ENCODE measurements around the gene AAR2. TPM values are rescaled to one million over a fixed set of nuclear protein-coding genes. Genes with fewer than 3 reads are reported as not detected.

Gene AAR2
- total RNA-seq, 1 experiment from 2014 or later: 24.9 TPM

- no peak overlapping the region for H3K9ac ChIP-seq (ENCODE audit: low read length)
- peak; percentile 87 for DNase-seq
- no peak overlapping the region for H2AFZ ChIP-seq (ENCODE audit: low read length)
- no peaks in the 10 kb centered on the region for H3K9me2 ChIP-seq (replicated peaks; ENCODE audit: insufficient read depth, low read length)
- no peak overlapping the region for H3K4me3 ChIP-seq (ENCODE audit: low read length)
- H3K36me3 ChIP-seq (ENCODE audit: insufficient read depth, low read length): no peaks in the 10 kb centered on the region
- H3K27me3 ChIP-seq (ENCODE audit: low read length): no peaks in the 10 kb centered on the region
- H3K4me2 ChIP-seq (ENCODE audit: low read depth, low read length, poor library complexity, severe bottlenecking): no peak overlapping the region
- H3K9me3 ChIP-seq (ENCODE audit: low read length): no peaks in the 10 kb centered on the region
- peaks cover 3% of the 10 kb centered on the region; the same call in 1 of the 2 replicates for H3K4me1 ChIP-seq (ENCODE audit: low read length)
- H4K20me1 ChIP-seq (ENCODE audit: insufficient read depth, low read depth, low read length): no peaks in the 10 kb centered on the region
- H3K79me2 ChIP-seq (ENCODE audit: low read length): no peaks in the 10 kb centered on the region
- H3K27ac ChIP-seq (ENCODE audit: low read length): no peak overlapping the region
Observed at GRCh38 chr20:36202891-36203338, 33.4 kb upstream of the AAR2 start.

GRCh38 chr20:36203861-36204260 lies 32.4 kb upstream of the AAR2 start:
- Histone ChIP-seq H3K9me2 (replicated peaks; ENCODE audit: insufficient read depth, low read length) (no peaks in the 10 kb centered on the region), H3K4me1 (ENCODE audit: low read length) (peaks cover 3% of the 10 kb centered on the region; the same call in 1 of the 2 replicates), H3K79me2 (ENCODE audit: low read length) (no peaks in the 10 kb centered on the region), H3K4me2 (ENCODE audit: low read depth, low read length, poor library complexity, severe bottlenecking) (no peak overlapping the region), H3K4me3 (ENCODE audit: low read length) (no peak overlapping the region), H3K27me3 (ENCODE audit: low read length) (no peaks in the 10 kb centered on the region), H3K9me3 (ENCODE audit: low read length) (no peaks in the 10 kb centered on the region), H3K27ac (ENCODE audit: low read length) (no peak overlapping the region), H3K36me3 (ENCODE audit: insufficient read depth, low read length) (no peaks in the 10 kb centered on the region), H2AFZ (ENCODE audit: low read length) (no peak overlapping the region), H3K9ac (ENCODE audit: low read length) (no peak overlapping the region), H4K20me1 (ENCODE audit: insufficient read depth, low read depth, low read length) (no peaks in the 10 kb centered on the region)
- DNase-seq: no peak

GRCh38 chr20:36205026-36205425 lies 31.3 kb upstream of the AAR2 start:
- Histone ChIP-seq H2AFZ (ENCODE audit: low read length) (no peak overlapping the region), H3K79me2 (ENCODE audit: low read length) (no peaks in the 10 kb centered on the region), H3K4me1 (ENCODE audit: low read length) (peaks cover 3% of the 10 kb centered on the region; the same call in 1 of the 2 replicates), H3K27me3 (ENCODE audit: low read length) (no peaks in the 10 kb centered on the region), H3K4me3 (ENCODE audit: low read length) (no peak overlapping the region), H3K9me3 (ENCODE audit: low read length) (no peaks in the 10 kb centered on the region), H3K36me3 (ENCODE audit: insufficient read depth, low read length) (no peaks in the 10 kb centered on the region), H3K9ac (ENCODE audit: low read length) (no peak overlapping the region), H4K20me1 (ENCODE audit: insufficient read depth, low read depth, low read length) (no peaks in the 10 kb centered on the region), H3K4me2 (ENCODE audit: low read depth, low read length, poor library complexity, severe bottlenecking) (no peak overlapping the region), H3K27ac (ENCODE audit: low read length) (no peak overlapping the region), H3K9me2 (replicated peaks; ENCODE audit: insufficient read depth, low read length) (no peaks in the 10 kb centered on the region)
- DNase-seq: no peak

GRCh38 chr20:36206068-36206467 lies 30.2 kb upstream of the AAR2 start:
- Histone ChIP-seq H3K36me3 (ENCODE audit: insufficient read depth, low read length) (no peaks in the 10 kb centered on the region), H3K9ac (ENCODE audit: low read length) (no peak overlapping the region)

GRCh38 chr20:36206641-36207040 lies 29.6 kb upstream of the AAR2 start:
- H3K9ac ChIP-seq (ENCODE audit: low read length): no peak overlapping the region
- H3K9me3 ChIP-seq (ENCODE audit: low read length): no peaks in the 10 kb centered on the region
- no peak for DNase-seq
- no peaks in the 10 kb centered on the region for H3K36me3 ChIP-seq (ENCODE audit: insufficient read depth, low read length)
- no peak overlapping the region for H3K4me3 ChIP-seq (ENCODE audit: low read length)
- no peaks in the 10 kb centered on the region for H4K20me1 ChIP-seq (ENCODE audit: insufficient read depth, low read depth, low read length)
- H3K4me2 ChIP-seq (ENCODE audit: low read depth, low read length, poor library complexity, severe bottlenecking): no peak overlapping the region
- no peaks in the 10 kb centered on the region for H3K79me2 ChIP-seq (ENCODE audit: low read length)
- H3K27me3 ChIP-seq (ENCODE audit: low read length): no peaks in the 10 kb centered on the region
- no peaks in the 10 kb centered on the region for H3K9me2 ChIP-seq (replicated peaks; ENCODE audit: insufficient read depth, low read length)
- peaks cover 3% of the 10 kb centered on the region; the same call in 1 of the 2 replicates for H3K4me1 ChIP-seq (ENCODE audit: low read length)
- H3K27ac ChIP-seq (ENCODE audit: low read length): no peak overlapping the region
- no peak overlapping the region for H2AFZ ChIP-seq (ENCODE audit: low read length)

More at GRCh38 chr20:36206068-36206467, 30.2 kb upstream of the AAR2 start:
- no peak overlapping the region for H3K4me3 ChIP-seq (ENCODE audit: low read length)
- DNase-seq: no peak
- H3K9me3 ChIP-seq (ENCODE audit: low read length): no peaks in the 10 kb centered on the region
- no peak overlapping the region for H3K27ac ChIP-seq (ENCODE audit: low read length)
- no peak overlapping the region for H3K4me2 ChIP-seq (ENCODE audit: low read depth, low read length, poor library complexity, severe bottlenecking)
- no peaks in the 10 kb centered on the region for H4K20me1 ChIP-seq (ENCODE audit: insufficient read depth, low read depth, low read length)
- no peaks in the 10 kb centered on the region for H3K9me2 ChIP-seq (replicated peaks; ENCODE audit: insufficient read depth, low read length)
- no peak overlapping the region for H2AFZ ChIP-seq (ENCODE audit: low read length)
- H3K27me3 ChIP-seq (ENCODE audit: low read length): no peaks in the 10 kb centered on the region
- H3K79me2 ChIP-seq (ENCODE audit: low read length): no peaks in the 10 kb centered on the region
- peaks cover 3% of the 10 kb centered on the region; the same call in 1 of the 2 replicates for H3K4me1 ChIP-seq (ENCODE audit: low read length)

- Histone ChIP-seq H3K27ac (ENCODE audit: low read length) (no peak overlapping the region), H3K36me3 (ENCODE audit: insufficient read depth, low read length) (no peaks in the 10 kb centered on the region), H3K27me3 (ENCODE audit: low read length) (no peaks in the 10 kb centered on the region), H3K4me1 (ENCODE audit: low read length) (peaks cover 3% of the 10 kb centered on the region; the same call in 1 of the 2 replicates), H3K9me3 (ENCODE audit: low read length) (no peaks in the 10 kb centered on the region), H4K20me1 (ENCODE audit: insufficient read depth, low read depth, low read length) (no peaks in the 10 kb centered on the region), H3K79me2 (ENCODE audit: low read length) (no peaks in the 10 kb centered on the region), H3K4me3 (ENCODE audit: low read length) (no peak overlapping the region), H3K4me2 (ENCODE audit: low read depth, low read length, poor library complexity, severe bottlenecking) (no peak overlapping the region), H2AFZ (ENCODE audit: low read length) (no peak overlapping the region), H3K9ac (ENCODE audit: low read length) (no peak overlapping the region), H3K9me2 (replicated peaks; ENCODE audit: insufficient read depth, low read length) (no peaks in the 10 kb centered on the region)
- no peak for DNase-seq
Observed at GRCh38 chr20:36207602-36208001, 28.7 kb upstream of the AAR2 start.

- H3K9ac ChIP-seq (ENCODE audit: low read length): no peak overlapping the region
- DNase-seq: no peak
- no peak overlapping the region for H3K4me3 ChIP-seq (ENCODE audit: low read length)
- no peak overlapping the region for H2AFZ ChIP-seq (ENCODE audit: low read length)
- no peaks in the 10 kb centered on the region for H3K27me3 ChIP-seq (ENCODE audit: low read length)
- H4K20me1 ChIP-seq (ENCODE audit: insufficient read depth, low read depth, low read length): no peaks in the 10 kb centered on the region
- peaks cover under 1% of the 10 kb centered on the region; the same call in 1 of the 2 replicates for H3K4me1 ChIP-seq (ENCODE audit: low read length)
- no peaks in the 10 kb centered on the region for H3K79me2 ChIP-seq (ENCODE audit: low read length)
- H3K27ac ChIP-seq (ENCODE audit: low read length): no peak overlapping the region
- H3K4me2 ChIP-seq (ENCODE audit: low read depth, low read length, poor library complexity, severe bottlenecking): no peak overlapping the region
- H3K36me3 ChIP-seq (ENCODE audit: insufficient read depth, low read length): no peaks in the 10 kb centered on the region
- no peaks in the 10 kb centered on the region for H3K9me2 ChIP-seq (replicated peaks; ENCODE audit: insufficient read depth, low read length)
- no peaks in the 10 kb centered on the region for H3K9me3 ChIP-seq (ENCODE audit: low read length)
Observed at GRCh38 chr20:36208257-36208656, 28.0 kb upstream of the AAR2 start.

- Histone ChIP-seq H2AFZ (ENCODE audit: low read length) (no peak overlapping the region), H3K9me2 (replicated peaks; ENCODE audit: insufficient read depth, low read length) (no peaks in the 10 kb centered on the region), H3K27me3 (ENCODE audit: low read length) (no peaks in the 10 kb centered on the region), H3K9me3 (ENCODE audit: low read length) (no peaks in the 10 kb centered on the region), H4K20me1 (ENCODE audit: insufficient read depth, low read depth, low read length) (no peaks in the 10 kb centered on the region), H3K27ac (ENCODE audit: low read length) (no peak overlapping the region), H3K4me1 (ENCODE audit: low read length) (no peaks in the 10 kb centered on the region), H3K36me3 (ENCODE audit: insufficient read depth, low read length) (no peaks in the 10 kb centered on the region), H3K4me2 (ENCODE audit: low read depth, low read length, poor library complexity, severe bottlenecking) (no peak overlapping the region), H3K4me3 (ENCODE audit: low read length) (no peak overlapping the region), H3K79me2 (ENCODE audit: low read length) (no peaks in the 10 kb centered on the region), H3K9ac (ENCODE audit: low read length) (no peak overlapping the region)
- DNase-seq: no peak
Observed at GRCh38 chr20:36210436-36211021, 25.7 kb upstream of the AAR2 start.
